GM12874 (cell line): ENCODE measurements around the gene PCCA.

ENCODE experiments used
- CTCF ChIP-seq: IDR thresholded peaks from 2 replicates; pipeline ENCODE4 v1.5.1; 2011; ENCODE audit warnings: low read depth, mild to moderate bottlenecking, control low read depth, low read length, moderate library complexity; ENCODE audit not compliant: insufficient read depth

The PCCA gene

GRCh38 chr13:100483139-100483538 is 394.2 kb downstream of the PCCA start:
- no peak for TF ChIP-seq CTCF

- no peak for TF ChIP-seq CTCF
These were observed 395.0 kb downstream of the PCCA start for GRCh38 chr13:100483841-100484381.

GRCh38 chr13:100484702-100485101 is 395.8 kb downstream of the PCCA start:
- no peak for TF ChIP-seq CTCF

GRCh38 chr13:100485265-100485664 is 396.4 kb downstream of the PCCA start:
- TF ChIP-seq CTCF = no peak

GRCh38 chr13:100490692-100491091 is 401.8 kb downstream of the PCCA start:
- TF ChIP-seq CTCF = no peak

GRCh38 chr13:100491164-100491842 is 402.4 kb downstream of the PCCA start:
- TF ChIP-seq CTCF = no peak

- TF ChIP-seq CTCF = no peak
These were observed 404.5 kb downstream of the PCCA start for GRCh38 chr13:100493418-100493817.
